GM23338 (cell line): ENCODE results near the gene PCBP3.

ENCODE experiments used
- CTCF ChIP-seq, 2 experiments: fragments of 200-600 bp in 1 of 2; sonication (generic) in 1 of 2; conservative IDR thresholded peaks; 2 replicates each; pipeline versions ENCODE4 v1.5.1 to v1.6.1; 2016 to 2017; ENCODE audit warnings: antibody characterized with exemption in 2 of 2, low read depth in 2 of 2, mild to moderate bottlenecking in 2 of 2, moderate library complexity in 1 of 2
- ETS1 ChIP-seq: IDR thresholded peaks from 2 replicates; pipeline ENCODE4 v1.6.1; 2016; ENCODE audit warnings: antibody characterized with exemption
- EZH2 ChIP-seq: fragments of 200-600 bp; sonication (generic); IDR thresholded peaks from one replicate; pipeline ENCODE4 v1.8.0; 2017; ENCODE audit warnings: antibody characterized with exemption, mild to moderate bottlenecking, low read depth; ENCODE audit not compliant: unreplicated experiment
- EZH2phosphoT487 ChIP-seq: fragments of 200-600 bp; sonication (generic); IDR thresholded peaks from one replicate; pipeline ENCODE4 v1.8.1; 2018; ENCODE audit warnings: antibody characterized with exemption; ENCODE audit not compliant: unreplicated experiment
- POLR2AphosphoS5 ChIP-seq: IDR thresholded peaks from 2 replicates; pipeline ENCODE4 v1.6.1; 2016; ENCODE audit warnings: antibody characterized with exemption, low read depth

- TF ChIP-seq CTCF (conservative IDR thresholded peaks at IDR 0.05; ENCODE audit: low read depth in 2 of 2) (no peak), POLR2AphosphoS5 (no peak), EZH2 (no peak), EZH2phosphoT487 (no peak), ETS1 (no peak)
Observed at GRCh38 chr21:45742247-45742646, 98.7 kb downstream of the PCBP3 start.
